GM18519 (cell line): ENCODE measurements around the gene DYNC1LI1.

ENCODE experiments used
- ATAC-seq: cut with Tn5 transposase; IDR thresholded peaks from one replicate; pipeline ENCODE4 v1.9.1; 2021; ENCODE audit warnings: mild to moderate bottlenecking, moderate library complexity; ENCODE audit not compliant: unreplicated experiment, low FRiP score

Gene DYNC1LI1

GRCh38 chr3:32495085-32495484 is 75.6 kb downstream of the DYNC1LI1 start:
- ATAC-seq: no peak

DNA sequence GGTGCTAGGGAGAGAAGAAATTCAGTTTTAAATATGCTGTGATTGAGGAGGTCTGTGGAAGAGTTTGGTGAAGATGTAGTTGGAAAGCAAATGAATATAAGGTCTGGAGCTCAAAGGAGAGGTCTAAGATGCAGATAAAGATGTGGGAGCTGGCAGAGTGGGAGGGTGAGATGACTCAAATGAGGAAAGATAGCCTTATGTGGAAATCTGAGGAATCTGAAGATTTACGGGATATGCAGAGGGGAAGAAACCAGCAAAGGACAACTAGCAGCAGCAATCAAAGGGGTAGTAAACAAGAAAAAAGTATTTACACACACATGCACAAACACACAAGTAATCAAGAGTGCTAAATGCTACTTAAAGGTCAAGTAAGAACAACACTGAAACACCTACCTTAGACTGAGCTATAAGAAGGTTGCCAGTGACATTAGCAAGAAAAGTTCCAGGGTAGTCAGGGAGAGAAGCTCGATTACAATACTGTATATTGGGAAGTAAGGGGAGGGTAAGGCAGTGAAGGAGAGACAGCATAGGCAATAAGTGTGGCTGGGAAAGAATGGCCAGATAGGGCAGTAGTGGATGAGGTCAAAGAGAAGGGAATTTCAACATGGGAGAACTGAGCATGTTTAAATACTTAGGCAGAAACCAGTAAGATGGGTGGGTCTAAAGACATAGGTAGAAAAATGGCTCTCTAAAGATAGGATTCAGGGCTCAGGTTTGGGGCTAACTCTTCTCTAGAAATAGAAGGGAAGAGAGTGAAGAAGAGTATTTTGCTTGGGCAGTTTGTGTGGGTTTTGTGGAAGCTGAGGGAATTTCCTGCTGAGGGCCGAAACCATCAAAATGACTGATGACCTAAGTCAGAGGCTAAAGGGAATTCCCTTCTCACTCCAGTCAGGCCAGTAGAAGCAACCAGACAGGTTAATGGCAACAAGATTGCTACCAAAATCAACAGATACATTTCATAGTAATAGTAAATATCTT is 76.9 kb downstream of the DYNC1LI1 start:
- ATAC-seq: peak; percentile 59

- no peak for ATAC-seq
Observed at GRCh38 chr3:32492684-32493436, 77.8 kb downstream of the DYNC1LI1 start.

DNA sequence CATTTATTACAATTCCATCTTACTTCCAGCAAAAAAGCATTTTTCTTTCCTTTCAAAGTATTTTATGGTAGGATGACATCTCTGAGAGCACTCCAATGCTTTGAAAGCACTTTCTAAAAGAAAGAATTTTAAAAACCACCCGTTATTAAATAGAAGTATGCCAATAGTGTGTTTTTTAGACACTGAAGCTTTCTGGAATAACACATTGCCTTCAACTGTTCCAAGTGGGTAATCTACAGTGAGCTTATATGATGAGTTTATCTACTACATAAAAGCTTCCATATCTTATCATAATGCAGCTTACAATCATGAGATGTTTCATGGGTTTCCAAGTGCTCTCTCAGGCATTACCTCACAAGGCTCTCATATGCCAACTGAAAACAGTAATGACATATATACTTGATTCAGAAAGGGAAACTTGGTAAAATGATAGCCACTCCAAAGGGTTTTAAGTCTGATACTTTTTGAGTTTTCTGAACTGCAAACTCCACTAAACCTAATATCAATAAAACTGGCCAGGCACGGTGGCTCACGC is 82.1 kb downstream of the DYNC1LI1 start:
- ATAC-seq: no peak

GRCh38 chr3:32487781-32488473 is 82.7 kb downstream of the DYNC1LI1 start:
- no peak for ATAC-seq

DNA sequence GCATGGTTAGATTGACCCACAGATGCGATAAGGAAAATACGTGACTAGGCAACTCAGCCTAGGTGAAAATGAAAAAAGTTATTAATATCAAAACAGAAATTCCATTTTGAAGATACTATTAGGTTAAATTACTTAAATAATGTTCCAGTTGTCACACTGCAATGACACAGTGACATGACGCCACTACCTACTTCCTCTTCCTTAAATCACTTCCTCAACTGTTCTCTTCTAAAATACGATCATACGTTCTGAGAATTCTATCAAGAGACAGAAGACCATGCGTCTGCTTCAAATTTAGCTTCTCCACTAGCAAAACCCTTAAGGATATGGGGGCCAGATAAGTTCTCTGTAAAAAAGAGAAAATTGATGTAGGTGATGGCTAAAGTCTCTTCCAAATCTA is 86.2 kb downstream of the DYNC1LI1 start:
- no peak for ATAC-seq

DNA sequence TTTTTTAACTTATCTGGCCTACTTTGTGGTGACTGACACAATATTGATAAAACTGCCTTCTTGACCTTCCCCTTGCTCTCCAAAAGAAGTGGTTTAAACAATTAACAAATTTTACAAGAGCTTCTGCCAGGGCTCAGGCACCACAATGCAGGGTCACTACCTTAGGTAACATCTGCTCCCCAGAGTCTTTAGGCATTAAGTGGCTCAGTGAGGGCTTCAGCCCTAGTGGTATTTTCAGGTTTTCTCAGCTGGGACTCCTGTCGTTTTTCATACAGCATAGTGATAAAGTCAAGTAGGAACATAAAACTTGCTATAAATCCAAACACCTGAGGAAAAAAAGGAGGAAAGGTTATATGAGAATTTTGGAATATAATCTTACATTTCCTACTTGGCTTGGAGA is 86.9 kb downstream of the DYNC1LI1 start:
- ATAC-seq: no peak

DNA sequence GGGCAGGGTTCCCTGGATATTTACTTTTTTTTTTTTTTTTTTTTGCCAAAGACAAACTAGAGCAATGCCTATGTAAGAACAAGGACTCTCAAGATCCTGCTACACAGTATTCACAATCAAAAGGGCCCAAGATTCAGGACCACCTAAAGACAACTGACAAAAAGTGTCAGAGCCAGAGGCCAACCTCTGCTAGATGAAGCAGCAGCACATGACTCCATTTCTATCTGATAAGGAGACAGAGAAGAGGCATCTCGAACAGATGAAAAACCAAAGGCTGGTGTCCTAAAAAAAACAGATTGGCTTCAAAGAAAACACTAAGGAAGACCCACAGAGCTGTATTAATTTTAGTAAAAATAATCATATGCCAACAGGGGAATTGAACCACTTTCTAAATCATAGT is 88.0 kb downstream of the DYNC1LI1 start:
- no peak for ATAC-seq

- ATAC-seq: no peak
Observed at GRCh38 chr3:32481791-32482631, 88.6 kb downstream of the DYNC1LI1 start.

DNA sequence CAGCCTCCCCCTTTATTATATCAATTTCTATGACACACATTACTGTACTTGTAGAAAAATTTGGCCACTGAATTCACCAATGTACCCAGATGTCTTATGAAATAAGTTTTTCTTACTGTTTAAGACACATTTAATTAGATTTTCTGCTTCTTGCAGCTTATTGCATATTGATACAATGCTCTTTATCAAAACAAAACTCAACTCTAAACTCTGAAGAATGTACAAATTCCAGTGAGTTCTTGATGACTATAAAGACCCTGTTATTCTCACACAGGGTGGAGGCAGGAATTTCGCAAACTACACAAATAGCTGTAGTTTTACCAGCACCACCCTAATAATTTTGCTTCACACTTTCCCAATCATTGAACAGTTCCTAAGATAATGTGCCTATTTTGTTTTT is 90.1 kb downstream of the DYNC1LI1 start:
- no peak for ATAC-seq
